K562 (cell line): Measurements from ENCODE around the gene SLC49A4. TPM values are rescaled to one million over a fixed set of nuclear protein-coding genes. Genes with fewer than 3 reads are reported as not detected.

ENCODE experiments used
- polyA plus RNA-seq, 8 experiments: library from polyadenylated mRNA; depleted of rRNA in 4 of 8; stranded (reverse) in 5 of 8; unstranded in 3 of 8; fragments of >200 nt; fragmentation: Nextera tagmentation in 2 of 8; fragmentation: Illumina TruSeq in 1 of 8; extraction: Ambion mirVana in 2 of 8; extraction: Trizol in 1 of 8; gene quantifications; 2 replicates each; pipeline versions ENCODE4 v1.2.1 to v1.2.3, GENCODE V29; 2011 to 2014; ENCODE audit warnings: inconsistent platforms in 1 of 8, missing spikeins in 1 of 8
- total RNA-seq, 7 experiments: library from RNA; depleted of rRNA in 6 of 7; stranded (reverse); fragments of >200 nt in 6 of 7; fragmentation: Illumina TruSeq in 2 of 7; extraction: Trizol in 2 of 7; gene quantifications; 2 replicates each; pipeline versions ENCODE4 v1.2.1 to v1.2.3, GENCODE V29; 2011 to 2021; ENCODE audit warnings: low replicate concordance in 1 of 7
- TF ChIP-seq, protein P1 (sequence below), 2 experiments: fragments of 450-650 bp in 1 of 2; sonication (generic) in 1 of 2; formaldehyde crosslinking in 1 of 2; IDR thresholded peaks; 2 replicates each; pipeline versions ENCODE4 v1.7.1 to v1.9.0; 2016 to 2022; ENCODE audit warnings: inconsistent platforms in 1 of 2, mild to moderate bottlenecking in 1 of 2, missing genetic modification reagents in 1 of 2

Gene SLC49A4
- total and polyA plus RNA-seq, 9 of the 15 experiments (the other 6 are each of a cell fraction or from before 2014, with no cell fraction given): 0.15 to 1.3 (median 0.83) TPM

DNA sequence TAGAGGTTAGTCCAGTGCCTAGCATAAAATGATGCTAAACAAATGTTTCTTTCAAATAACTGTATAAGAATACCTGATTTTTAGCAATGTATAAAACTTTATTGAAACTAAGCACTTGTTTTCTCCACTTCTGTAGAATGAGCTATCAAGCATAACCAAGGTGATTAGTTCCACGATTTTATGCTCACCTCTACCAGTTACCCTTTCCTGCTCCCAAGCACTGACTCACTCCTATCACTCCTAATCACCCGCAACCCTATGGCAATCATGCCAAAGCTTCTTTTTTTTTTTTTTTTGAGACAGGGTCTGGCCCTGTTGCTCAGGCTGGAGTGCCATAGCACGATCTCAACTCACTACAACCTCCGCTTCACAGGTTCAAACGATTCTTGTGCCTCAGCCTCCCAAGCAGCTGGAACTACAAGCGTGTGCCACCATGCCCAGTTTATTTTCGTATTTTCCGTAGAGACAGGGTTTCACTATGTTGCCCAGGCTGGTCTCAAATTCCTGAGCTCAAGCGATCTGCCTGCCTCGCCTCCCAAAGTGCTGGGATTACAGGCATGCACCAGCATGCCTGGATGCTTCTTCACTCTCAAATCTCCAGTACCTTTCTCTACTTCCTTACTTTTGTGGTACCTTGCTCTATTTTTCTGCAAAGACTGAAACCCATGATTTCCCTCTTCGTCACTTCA lies 5.1 kb upstream of the SLC49A4 start (continued):
- TF ChIP-seq, protein P1, sequence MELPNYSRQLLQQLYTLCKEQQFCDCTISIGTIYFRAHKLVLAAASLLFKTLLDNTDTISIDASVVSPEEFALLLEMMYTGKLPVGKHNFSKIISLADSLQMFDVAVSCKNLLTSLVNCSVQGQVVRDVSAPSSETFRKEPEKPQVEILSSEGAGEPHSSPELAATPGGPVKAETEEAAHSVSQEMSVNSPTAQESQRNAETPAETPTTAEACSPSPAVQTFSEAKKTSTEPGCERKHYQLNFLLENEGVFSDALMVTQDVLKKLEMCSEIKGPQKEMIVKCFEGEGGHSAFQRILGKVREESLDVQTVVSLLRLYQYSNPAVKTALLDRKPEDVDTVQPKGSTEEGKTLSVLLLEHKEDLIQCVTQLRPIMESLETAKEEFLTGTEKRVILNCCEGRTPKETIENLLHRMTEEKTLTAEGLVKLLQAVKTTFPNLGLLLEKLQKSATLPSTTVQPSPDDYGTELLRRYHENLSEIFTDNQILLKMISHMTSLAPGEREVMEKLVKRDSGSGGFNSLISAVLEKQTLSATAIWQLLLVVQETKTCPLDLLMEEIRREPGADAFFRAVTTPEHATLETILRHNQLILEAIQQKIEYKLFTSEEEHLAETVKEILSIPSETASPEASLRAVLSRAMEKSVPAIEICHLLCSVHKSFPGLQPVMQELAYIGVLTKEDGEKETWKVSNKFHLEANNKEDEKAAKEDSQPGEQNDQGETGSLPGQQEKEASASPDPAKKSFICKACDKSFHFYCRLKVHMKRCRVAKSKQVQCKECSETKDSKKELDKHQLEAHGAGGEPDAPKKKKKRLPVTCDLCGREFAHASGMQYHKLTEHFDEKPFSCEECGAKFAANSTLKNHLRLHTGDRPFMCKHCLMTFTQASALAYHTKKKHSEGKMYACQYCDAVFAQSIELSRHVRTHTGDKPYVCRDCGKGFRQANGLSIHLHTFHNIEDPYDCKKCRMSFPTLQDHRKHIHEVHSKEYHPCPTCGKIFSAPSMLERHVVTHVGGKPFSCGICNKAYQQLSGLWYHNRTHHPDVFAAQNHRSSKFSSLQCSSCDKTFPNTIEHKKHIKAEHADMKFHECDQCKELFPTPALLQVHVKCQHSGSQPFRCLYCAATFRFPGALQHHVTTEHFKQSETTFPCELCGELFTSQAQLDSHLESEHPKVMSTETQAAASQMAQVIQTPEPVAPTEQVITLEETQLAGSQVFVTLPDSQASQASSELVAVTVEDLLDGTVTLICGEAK (IDR thresholded peaks at IDR 0.05): peak; percentile 83
- TF ChIP-seq, protein P1 (CRISPR knock-in tag; IDR thresholded peaks at IDR 0.05): peak; percentile 46; the same call in 1 of the 2 replicates
- TF ChIP-seq, all 486 proteins: peak for 1
